Tibial nerve (tissue), 4 donors: ENCODE data around the gene RERG. TPM values are rescaled to one million over a fixed set of nuclear protein-coding genes. Genes with fewer than 3 reads are reported as not detected.

Source experiments
- DNase-seq, 2 donors: peaks; one replicate each; pipeline ENCODE4 v3.0.0-alpha.2; 2019; ENCODE audit warnings: low spot score in 2 of 2
- H3K27ac ChIP-seq, 4 donors: fragments of 200-600 bp; sonication (generic) in 3 of 4; one replicate each; pipeline ENCODE4 v1.5.1; 2017 to 2019; ENCODE audit warnings: mild to moderate bottlenecking in 1 of 4
- H3K27me3 ChIP-seq, 2 donors: fragments of 200-600 bp; sonication (generic) in 1 of 2; one replicate each; pipeline versions ENCODE4 v1.5.1 to v1.6.0; 2017 to 2019
- H3K36me3 ChIP-seq, 3 donors: fragments of 200-600 bp; sonication (generic); one replicate each; pipeline ENCODE4 v1.5.1; 2018 to 2019
- H3K4me1 ChIP-seq, 4 donors: fragments of 200-600 bp; sonication (generic) in 3 of 4; one replicate each; pipeline ENCODE4 v1.5.1; 2017 to 2019
- H3K4me3 ChIP-seq, 4 donors: fragments of 200-600 bp; sonication (generic) in 3 of 4; one replicate each; pipeline ENCODE4 v1.5.1; 2017 to 2019; ENCODE audit warnings: mild to moderate bottlenecking in 1 of 4, moderate library complexity in 1 of 4
- H3K9me3 ChIP-seq, 4 donors: fragments of 200-600 bp; sonication (generic) in 3 of 4; one replicate each; pipeline ENCODE4 v1.5.1; 2017 to 2019
- CTCF ChIP-seq, 5 experiments: fragments of 200-600 bp in 3 of 5; fragments of 450-650 bp in 2 of 5; sonication (generic) in 3 of 5; IDR thresholded peaks; one replicate each; pipeline ENCODE4 v1.5.1; 2016 to 2019; ENCODE audit warnings: antibody characterized with exemption in 5 of 5, mild to moderate bottlenecking in 3 of 5, moderate library complexity in 2 of 5
- EP300 ChIP-seq, 2 donors: sonication (generic); formaldehyde crosslinking; IDR thresholded peaks; one replicate each; pipeline ENCODE4 v1.6.1; 2017; ENCODE audit warnings: antibody characterized with exemption in 2 of 2, mild to moderate bottlenecking in 1 of 2
- POLR2A ChIP-seq, 2 donors: fragments of 450-650 bp; IDR thresholded peaks; one replicate each; pipeline ENCODE4 v1.6.1; 2017; ENCODE audit warnings: antibody characterized with exemption in 2 of 2, mild to moderate bottlenecking in 2 of 2, moderate library complexity in 2 of 2
- WGBS, 2 donors: methylation state at CpG; one replicate each; pipeline ENCODE4 v1.1.5; 2018; 5-methylcytosine and 5-hydroxymethylcytosine counted together
- total RNA-seq, 4 donors: library from RNA; depleted of rRNA; stranded (reverse); fragments of >200 nt; gene quantifications; one replicate each; pipeline ENCODE4 v1.1.0, GENCODE V29; 2016

The RERG gene
- total RNA-seq, 4 donors from 2014 or later = 25.5 to 42.8 (median 31.5) TPM

DNA sequence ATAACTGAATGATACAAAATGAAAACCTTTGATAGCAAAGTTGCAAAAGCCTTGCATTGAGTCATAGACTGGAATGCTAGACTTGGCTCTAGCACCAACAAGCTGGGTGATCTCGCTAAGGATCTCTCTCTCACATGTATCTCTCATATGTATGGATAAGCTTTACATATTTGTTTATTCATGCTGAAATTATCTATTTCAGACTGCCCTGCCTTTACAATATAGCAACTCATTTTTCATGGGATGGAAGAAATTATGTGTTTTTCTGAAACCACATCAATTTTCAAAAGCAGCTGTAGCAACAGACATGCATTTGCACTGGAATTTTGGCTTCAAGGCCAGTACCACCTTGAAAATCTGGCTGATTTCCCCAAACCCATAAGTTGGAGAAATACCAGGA, 11.4 kb downstream of the RERG start:
- 38 to 45% methylated on average over 1 of the region's 1 CpG for WGBS, 2 donors
- H3K36me3 ChIP-seq = no peaks in the 10 kb centered on the region
- DNase-seq = no peak
- no peaks in the 10 kb centered on the region for H3K9me3 ChIP-seq
- peak overlapping the region in 2 of 4 donors; percentile 77 to 80 for H3K27ac ChIP-seq
- H3K4me1 ChIP-seq = peaks cover 0 to 59% (median 15%) of the 10 kb centered on the region in 4 donors
- no peak overlapping the region for H3K4me3 ChIP-seq
- no peaks in the 10 kb centered on the region for H3K27me3 ChIP-seq
- TF ChIP-seq EP300 (IDR thresholded peaks at IDR 0.05) (peak in 1 of 2 donors; percentile 73), POLR2A (IDR thresholded peaks at IDR 0.05) (no peak)

DNA sequence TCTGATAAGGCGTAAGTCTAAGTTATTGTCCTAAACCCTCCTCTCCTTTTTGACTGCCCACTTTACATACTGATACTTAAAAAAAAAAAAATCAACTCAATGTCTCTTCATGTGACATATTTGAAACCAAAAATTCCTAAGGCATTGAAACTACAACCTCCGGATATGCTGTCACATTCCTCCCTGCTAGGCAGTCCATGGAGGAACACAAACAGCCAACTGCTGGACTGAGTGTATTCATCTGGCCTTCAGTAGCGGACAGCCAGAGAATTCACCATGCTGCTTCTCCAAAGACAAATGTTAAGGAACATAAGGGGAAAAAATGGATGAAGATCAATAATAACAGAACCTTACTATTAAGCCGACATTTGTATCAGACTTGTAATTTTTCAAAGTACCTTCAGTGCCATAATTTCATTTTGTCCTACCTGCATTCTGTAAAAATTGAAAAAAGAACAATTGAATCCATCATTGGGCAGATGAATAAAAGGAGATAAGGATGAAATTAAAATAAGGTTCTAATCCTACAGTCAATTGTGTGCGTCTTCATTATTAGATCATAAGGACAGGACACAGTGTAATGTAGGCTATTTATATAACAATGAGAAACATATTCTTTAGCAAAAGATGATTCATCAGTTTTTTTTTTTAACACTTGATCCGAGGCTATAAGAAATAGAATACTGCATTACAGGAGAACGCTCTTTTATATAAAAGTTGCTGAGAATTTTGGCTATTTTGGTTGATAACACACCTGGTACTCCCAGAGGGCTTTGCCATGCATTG, 12.2 kb downstream of the RERG start:
- Histone ChIP-seq H3K4me3 (no peak overlapping the region), H3K4me1 (peaks cover 0 to 59% (median 15%) of the 10 kb centered on the region in 4 donors), H3K9me3 (no peaks in the 10 kb centered on the region), H3K27me3 (no peaks in the 10 kb centered on the region), H3K27ac (peak overlapping the region in 2 of 4 donors; percentile 77 to 80), H3K36me3 (no peaks in the 10 kb centered on the region)
- TF ChIP-seq EP300 (IDR thresholded peaks at IDR 0.05) = no peak
- TF ChIP-seq POLR2A (IDR thresholded peaks at IDR 0.05) = no peak
- TF ChIP-seq CTCF (IDR thresholded peaks at IDR 0.05) = no peak
- WGBS, 2 donors = 68 to 71% methylated on average over 7 of the region's 7 CpGs
- DNase-seq = no peak

DNA sequence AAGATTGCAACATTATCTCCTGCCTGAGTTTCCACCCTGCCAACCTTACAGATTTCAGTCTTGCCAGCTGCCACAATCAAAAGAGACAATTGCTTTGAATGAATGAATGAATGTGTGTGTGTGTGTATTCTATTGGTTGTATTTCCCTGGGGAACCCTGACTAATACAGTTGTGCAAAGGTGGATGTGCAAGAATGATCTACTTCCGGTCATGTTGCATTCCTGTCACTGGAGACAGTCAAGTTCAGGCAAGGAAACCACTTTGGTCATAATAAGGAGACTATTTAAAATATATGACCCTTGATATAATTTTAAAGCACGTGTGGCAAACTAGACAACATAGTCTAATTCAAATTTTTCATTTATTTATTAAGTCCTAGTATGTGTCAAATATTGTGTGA, 13.1 kb downstream of the RERG start:
- peaks cover 0 to 56% (median 15%) of the 10 kb centered on the region in 4 donors for H3K4me1 ChIP-seq
- WGBS, 2 donors = 82 to 88% methylated on average over 2 of the region's 2 CpGs

DNA sequence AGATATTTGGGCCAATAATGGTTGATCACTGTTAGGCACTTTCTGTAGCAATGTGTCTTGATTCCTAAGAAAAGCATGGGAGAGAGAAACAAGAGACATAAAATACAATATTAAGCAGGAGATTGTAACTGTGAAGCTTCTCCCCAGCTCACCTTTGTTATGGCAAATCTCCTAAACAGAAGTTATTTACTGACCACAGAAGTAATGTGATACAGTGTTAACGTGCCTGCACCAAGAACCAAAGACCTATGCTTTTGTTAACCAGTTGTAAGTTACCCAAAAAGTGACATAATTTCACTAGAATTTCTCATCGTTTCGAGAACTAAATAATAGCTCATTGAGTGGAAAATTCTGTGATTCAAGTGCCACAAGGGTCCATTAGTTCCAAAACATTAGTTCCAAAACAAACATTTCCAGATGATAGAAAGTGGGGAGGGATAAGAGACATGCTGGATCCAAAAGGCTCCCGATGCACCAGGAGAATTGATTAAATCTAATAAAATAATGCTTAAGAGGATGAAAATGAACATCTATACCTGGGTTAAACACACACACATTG, 14.3 kb downstream of the RERG start:
- no peak for DNase-seq
- Histone ChIP-seq H3K27me3 (no peaks in the 10 kb centered on the region), H3K4me1 (peaks cover 0 to 56% (median 15%) of the 10 kb centered on the region in 4 donors), H3K27ac (peak overlapping the region in 3 of 4 donors; percentile 52 to 80 (median 77)), H3K4me3 (no peak overlapping the region), H3K9me3 (no peaks in the 10 kb centered on the region), H3K36me3 (no peaks in the 10 kb centered on the region)
- no peak for TF ChIP-seq CTCF (IDR thresholded peaks at IDR 0.05)
- no peak for TF ChIP-seq EP300 (IDR thresholded peaks at IDR 0.05)
- no peak for TF ChIP-seq POLR2A (IDR thresholded peaks at IDR 0.05)
- 19 to 29% methylated on average over 4 of the region's 4 CpGs for WGBS, 2 donors

More for the DNA sequence above, 13.1 kb downstream of the RERG start:
- no peaks in the 10 kb centered on the region for H3K9me3 ChIP-seq
- no peaks in the 10 kb centered on the region for H3K27me3 ChIP-seq
- TF ChIP-seq CTCF (IDR thresholded peaks at IDR 0.05) = peak in 3 of 5 experiments; percentile 19 to 31 (median 30)
- no peak for TF ChIP-seq POLR2A (IDR thresholded peaks at IDR 0.05)
- H3K4me3 ChIP-seq = no peak overlapping the region
- H3K27ac ChIP-seq = peak overlapping the region in 2 of 4 donors; percentile 77 to 80
- no peak for DNase-seq
- H3K36me3 ChIP-seq = no peaks in the 10 kb centered on the region

GRCh38 chr12:15206338-15206737, 14.9 kb downstream of the RERG start:
- H3K27me3 ChIP-seq = no peaks in the 10 kb centered on the region
- no peak for TF ChIP-seq POLR2A (IDR thresholded peaks at IDR 0.05)
- no peak for TF ChIP-seq CTCF (IDR thresholded peaks at IDR 0.05)
- TF ChIP-seq EP300 (IDR thresholded peaks at IDR 0.05) = no peak
- peak overlapping the region in 3 of 4 donors; percentile 52 to 80 (median 77) for H3K27ac ChIP-seq
- WGBS, 2 donors = 71 to 77% methylated on average over 4 of the region's 4 CpGs
- no peak for DNase-seq
- no peaks in the 10 kb centered on the region for H3K36me3 ChIP-seq
- peaks cover 0 to 55% (median 15%) of the 10 kb centered on the region in 4 donors for H3K4me1 ChIP-seq
- H3K4me3 ChIP-seq = no peak overlapping the region
- H3K9me3 ChIP-seq = no peaks in the 10 kb centered on the region
